Subcutaneous abdominal adipose tissue (tissue), 5 donors: ENCODE data around the gene SLF1.

ENCODE experiments used
- H3K27ac ChIP-seq: one replicate; pipeline ENCODE4 v1.7.0; 2013; ENCODE audit warnings: low read depth, mild to moderate bottlenecking, inconsistent platforms, low read length, moderate library complexity
- H3K27me3 ChIP-seq, 5 donors: one replicate each; pipeline ENCODE4 v1.7.0; 2013; ENCODE audit warnings: low read length in 5 of 5, inconsistent platforms in 1 of 5; ENCODE audit not compliant: control insufficient read depth in 5 of 5, insufficient read depth in 4 of 5
- H3K36me3 ChIP-seq, 5 donors: one replicate each; pipeline ENCODE4 v1.7.0; 2013; ENCODE audit warnings: low read length in 5 of 5; ENCODE audit not compliant: control insufficient read depth in 5 of 5, insufficient read depth in 5 of 5
- H3K4me1 ChIP-seq, 5 donors: one replicate each; pipeline ENCODE4 v1.7.0; 2013; ENCODE audit warnings: low read length in 5 of 5, mild to moderate bottlenecking in 3 of 5, moderate library complexity in 1 of 5; ENCODE audit not compliant: control insufficient read depth in 5 of 5, insufficient read depth in 5 of 5
- H3K4me3 ChIP-seq, 5 donors: one replicate each; pipeline ENCODE4 v1.7.0; 2013; ENCODE audit warnings: low read length in 5 of 5, low read depth in 1 of 5
- H3K9ac ChIP-seq, 5 donors: one replicate each; pipeline ENCODE4 v1.7.0; 2013; ENCODE audit warnings: low read length in 5 of 5, mild to moderate bottlenecking in 4 of 5, moderate library complexity in 3 of 5
- H3K9me3 ChIP-seq, 5 donors: one replicate each; pipeline ENCODE4 v1.7.0; 2013; ENCODE audit warnings: low read length in 5 of 5; ENCODE audit not compliant: control insufficient read depth in 5 of 5
- donor health status: healthy.
- donor health status: healthy.
- donor health status: healthy.
- donor health status: healthy.
- donor health status: healthy.

SLF1 gene

DNA sequence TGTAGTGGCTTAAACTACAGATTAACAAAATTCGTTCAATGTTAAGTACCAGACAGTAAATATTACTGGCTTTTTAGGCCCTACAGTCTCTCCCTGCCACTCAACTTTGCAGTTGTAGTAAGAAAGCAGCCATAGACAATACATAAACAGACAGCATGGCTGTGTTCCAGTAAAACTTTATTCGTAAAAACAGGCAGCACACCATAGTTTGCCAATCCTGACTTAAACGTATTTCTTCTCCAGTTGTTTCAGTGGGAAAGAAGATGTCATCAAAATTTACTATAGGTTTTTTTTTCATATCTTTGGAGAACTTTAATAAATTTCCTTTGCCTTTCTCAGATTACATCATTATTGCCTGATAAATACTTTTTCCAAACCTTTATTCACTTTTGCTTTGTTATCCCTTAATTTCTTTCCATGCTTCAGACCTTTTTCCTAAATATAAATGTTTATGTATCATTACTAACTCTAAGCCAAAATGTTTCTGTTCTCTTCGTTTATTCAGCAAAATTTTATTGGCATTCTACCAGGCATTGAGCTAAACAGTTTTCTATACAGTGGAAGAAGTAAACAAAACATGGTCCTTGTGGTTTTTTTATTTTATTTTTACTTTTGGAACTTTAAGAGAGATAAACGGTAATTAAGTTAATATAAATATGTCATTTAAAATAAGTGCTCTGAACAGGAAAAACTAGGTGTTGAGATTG lies 64.5 kb downstream of the SLF1 start:
- H3K9ac ChIP-seq, result no peak overlapping the region
- H3K27me3 ChIP-seq, result no peaks in the 10 kb centered on the region
- no peaks in the 10 kb centered on the region for H3K9me3 ChIP-seq
- peaks cover 0 to 7% (median 3%) of the 10 kb centered on the region in 5 donors for H3K36me3 ChIP-seq
- no peak overlapping the region for H3K27ac ChIP-seq
- no peak overlapping the region for H3K4me3 ChIP-seq
- no peaks in the 10 kb centered on the region for H3K4me1 ChIP-seq

DNA sequence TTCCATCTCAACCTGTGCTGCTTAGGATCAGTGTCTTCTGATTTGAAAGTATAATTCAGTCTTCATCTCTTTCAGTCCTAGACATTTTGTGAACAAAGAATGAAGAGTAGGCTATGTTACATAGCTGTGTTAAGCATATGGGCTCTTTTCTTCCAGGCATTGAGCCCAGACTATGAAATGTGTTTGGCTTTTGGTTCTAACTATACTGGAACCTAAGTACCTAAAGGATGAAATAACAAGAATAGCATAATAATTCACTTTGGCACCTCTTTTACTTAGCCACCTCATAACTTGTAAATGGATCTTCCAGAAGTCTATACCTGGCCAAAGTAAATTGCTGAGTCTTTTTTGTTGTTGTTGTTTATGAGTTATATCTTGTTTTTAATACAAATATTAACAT lies 71.4 kb downstream of the SLF1 start:
- H3K27ac ChIP-seq, result no peak overlapping the region
- H3K4me1 ChIP-seq, result peaks cover 0 to 4% (median 0%) of the 10 kb centered on the region in 5 donors
- H3K27me3 ChIP-seq, result no peaks in the 10 kb centered on the region
- H3K9me3 ChIP-seq, result no peaks in the 10 kb centered on the region
- H3K36me3 ChIP-seq, result peaks cover 4 to 18% (median 10%) of the 10 kb centered on the region in 5 donors
- no peak overlapping the region for H3K4me3 ChIP-seq
- no peak overlapping the region for H3K9ac ChIP-seq

DNA sequence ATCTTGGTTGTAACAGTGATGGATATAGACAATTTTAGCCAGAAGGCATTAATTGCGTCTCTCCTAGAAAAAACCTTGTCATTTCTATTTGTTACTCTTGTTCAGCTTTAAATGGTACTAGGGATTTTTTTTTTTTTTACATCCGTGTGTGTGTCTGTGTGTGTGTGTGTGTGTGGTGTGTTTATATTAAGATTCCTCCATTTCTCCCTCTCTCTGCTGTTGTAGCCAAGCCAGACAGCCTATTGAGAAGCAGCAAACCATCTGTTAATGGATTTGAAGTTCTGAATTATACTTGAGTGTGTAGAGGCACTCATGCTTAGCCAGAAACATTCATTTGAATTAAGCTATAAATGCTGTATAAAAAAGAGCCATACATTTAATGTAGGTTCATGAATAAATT lies 72.3 kb downstream of the SLF1 start:
- no peak overlapping the region for H3K4me3 ChIP-seq
- H3K36me3 ChIP-seq, result peaks cover 4 to 20% (median 13%) of the 10 kb centered on the region in 5 donors
- no peak overlapping the region for H3K27ac ChIP-seq
- H3K4me1 ChIP-seq, result peaks cover 0 to 4% (median 0%) of the 10 kb centered on the region in 5 donors
- H3K9me3 ChIP-seq, result no peaks in the 10 kb centered on the region
- H3K27me3 ChIP-seq, result no peaks in the 10 kb centered on the region
- H3K9ac ChIP-seq, result no peak overlapping the region

DNA sequence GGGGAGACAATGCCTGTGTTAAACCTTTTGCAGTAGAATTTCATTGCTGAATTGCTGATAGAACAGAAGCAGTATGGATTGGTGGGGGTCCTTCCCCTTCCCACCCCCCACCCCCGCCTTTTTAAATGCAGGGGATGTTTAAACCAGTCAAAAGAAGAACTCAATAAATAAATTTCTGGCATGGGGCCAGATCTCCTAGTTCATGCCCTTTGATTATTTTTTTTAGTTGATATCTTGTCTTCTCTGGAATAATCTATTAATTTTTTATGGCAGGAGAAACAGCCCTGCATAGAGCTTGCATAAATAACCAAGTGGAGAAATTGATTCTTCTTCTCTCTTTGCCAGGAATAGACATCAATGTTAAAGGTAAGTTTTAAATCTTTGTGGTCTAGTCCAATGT lies 72.8 kb downstream of the SLF1 start:
- no peaks in the 10 kb centered on the region for H3K9me3 ChIP-seq
- peaks cover 4 to 20% (median 13%) of the 10 kb centered on the region in 5 donors for H3K36me3 ChIP-seq
- no peak overlapping the region for H3K4me3 ChIP-seq
- no peaks in the 10 kb centered on the region for H3K27me3 ChIP-seq
- H3K9ac ChIP-seq, result no peak overlapping the region
- peaks cover 0 to 4% (median 0%) of the 10 kb centered on the region in 5 donors for H3K4me1 ChIP-seq
- H3K27ac ChIP-seq, result no peak overlapping the region

DNA sequence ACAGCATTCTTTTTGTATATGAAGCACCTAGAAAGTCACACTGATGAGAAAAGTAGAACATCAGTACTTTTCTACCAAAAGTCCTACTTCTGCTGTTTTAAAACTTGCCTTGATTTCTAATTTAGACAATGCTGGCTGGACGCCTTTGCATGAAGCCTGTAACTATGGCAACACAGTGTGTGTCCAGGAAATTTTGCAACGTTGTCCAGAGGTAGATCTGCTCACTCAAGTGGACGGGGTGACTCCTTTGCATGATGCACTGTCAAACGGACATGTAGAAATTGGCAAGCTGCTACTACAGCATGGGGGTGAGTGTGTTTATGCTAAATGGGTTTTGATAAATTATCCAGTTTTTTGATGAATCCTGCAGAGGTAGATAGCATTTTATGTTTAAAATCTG lies 73.5 kb downstream of the SLF1 start:
- H3K27ac ChIP-seq, result no peak overlapping the region
- no peaks in the 10 kb centered on the region for H3K27me3 ChIP-seq
- H3K36me3 ChIP-seq, result peaks cover 4 to 20% (median 10%) of the 10 kb centered on the region in 5 donors
- no peaks in the 10 kb centered on the region for H3K9me3 ChIP-seq
- no peak overlapping the region for H3K4me3 ChIP-seq
- no peak overlapping the region for H3K9ac ChIP-seq
- peaks cover 0 to 4% (median 0%) of the 10 kb centered on the region in 5 donors for H3K4me1 ChIP-seq

DNA sequence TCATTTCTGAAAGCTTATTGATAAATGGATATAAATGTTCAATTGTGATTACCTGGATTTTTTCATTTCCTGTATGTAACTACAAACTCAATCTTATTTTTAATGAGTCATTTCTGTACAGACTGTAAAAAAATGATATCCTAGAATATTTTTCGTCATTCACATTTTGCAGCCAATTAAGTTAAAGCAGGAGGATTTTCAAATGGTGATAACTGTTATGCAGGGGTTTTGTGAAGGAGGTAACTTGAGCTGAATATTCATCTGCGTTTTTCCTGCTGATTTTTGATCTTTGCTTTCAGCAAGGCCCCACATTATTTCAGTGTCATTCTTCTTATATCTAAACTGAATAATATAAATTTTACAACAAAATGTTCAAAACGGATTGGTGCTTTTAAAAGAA lies 74.1 kb downstream of the SLF1 start:
- no peak overlapping the region for H3K4me3 ChIP-seq
- no peaks in the 10 kb centered on the region for H3K27me3 ChIP-seq
- peaks cover 0 to 4% (median 0%) of the 10 kb centered on the region in 5 donors for H3K4me1 ChIP-seq
- H3K9me3 ChIP-seq, result no peaks in the 10 kb centered on the region
- no peak overlapping the region for H3K27ac ChIP-seq
- no peak overlapping the region for H3K9ac ChIP-seq
- H3K36me3 ChIP-seq, result peaks cover 2 to 20% (median 10%) of the 10 kb centered on the region in 5 donors

DNA sequence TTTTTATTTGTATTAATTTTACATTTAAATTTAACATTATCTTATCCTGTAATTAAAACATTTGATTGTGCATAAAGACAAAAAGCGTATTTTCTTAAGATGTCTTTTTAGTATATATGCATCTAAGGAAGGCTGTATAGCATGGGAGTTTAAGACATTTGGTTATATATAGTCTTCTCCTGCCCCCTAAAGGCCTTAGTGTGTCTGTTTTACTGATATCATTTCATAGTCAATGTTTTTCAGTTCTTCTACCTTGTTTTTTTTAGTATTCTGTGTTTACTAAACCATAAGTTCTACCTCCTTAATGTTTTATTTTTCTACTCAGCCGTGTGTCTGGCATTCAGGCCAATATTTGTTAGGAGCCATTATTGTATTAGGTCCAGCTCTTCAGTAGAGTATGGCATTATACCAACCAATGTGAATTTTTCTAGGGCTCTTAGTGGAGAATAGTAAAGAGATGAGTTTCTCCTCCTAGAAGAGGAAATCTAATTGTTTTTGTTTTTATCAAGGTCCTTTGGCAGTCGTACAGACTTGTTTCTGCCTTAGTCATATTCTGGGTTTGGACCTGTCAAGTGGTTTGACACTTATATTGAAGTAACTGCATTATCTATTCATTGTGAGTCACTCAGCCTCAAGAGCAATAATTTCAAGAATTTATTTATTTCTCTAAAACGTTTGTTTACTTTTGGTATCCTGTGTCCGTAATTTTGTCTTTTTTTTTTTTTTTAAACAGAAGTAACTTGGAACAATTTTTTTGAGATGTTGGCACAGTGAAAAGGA lies 74.8 kb downstream of the SLF1 start:
- Histone ChIP-seq H3K9ac (no peak overlapping the region), H3K4me1 (peaks cover 0 to 4% (median 0%) of the 10 kb centered on the region in 5 donors), H3K4me3 (no peak overlapping the region), H3K9me3 (no peaks in the 10 kb centered on the region), H3K27me3 (no peaks in the 10 kb centered on the region), H3K36me3 (peaks cover 2 to 20% (median 10%) of the 10 kb centered on the region in 5 donors), H3K27ac (no peak overlapping the region)

DNA sequence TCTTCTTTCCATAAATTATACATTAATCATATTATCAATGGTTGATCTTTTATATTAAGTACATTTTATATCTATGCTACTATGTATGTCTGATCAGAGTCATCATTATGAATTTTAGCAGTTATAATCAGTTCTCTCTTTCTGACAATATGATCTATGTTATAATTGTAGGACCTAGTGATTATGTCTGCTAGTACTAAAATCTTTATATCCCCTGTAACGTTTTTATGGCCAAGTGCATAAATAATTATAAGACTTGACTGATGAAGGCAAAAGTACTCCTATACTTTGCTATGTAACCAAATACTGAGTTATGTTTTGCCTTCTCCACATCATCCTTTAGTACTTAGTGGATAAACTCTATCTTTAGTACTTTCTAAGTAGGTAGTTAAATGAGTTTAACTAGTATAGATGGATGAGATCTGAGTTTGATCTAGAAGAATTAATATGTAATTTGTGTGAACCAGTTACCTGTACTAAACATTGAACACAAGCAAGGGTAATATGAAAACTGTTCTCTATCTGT lies 75.4 kb downstream of the SLF1 start:
- Histone ChIP-seq H3K9me3 (no peaks in the 10 kb centered on the region), H3K4me3 (no peak overlapping the region), H3K36me3 (peaks cover 2 to 14% (median 5%) of the 10 kb centered on the region in 5 donors), H3K9ac (no peak overlapping the region), H3K27me3 (no peaks in the 10 kb centered on the region), H3K27ac (no peak overlapping the region), H3K4me1 (peaks cover 0 to 4% (median 0%) of the 10 kb centered on the region in 5 donors)

DNA sequence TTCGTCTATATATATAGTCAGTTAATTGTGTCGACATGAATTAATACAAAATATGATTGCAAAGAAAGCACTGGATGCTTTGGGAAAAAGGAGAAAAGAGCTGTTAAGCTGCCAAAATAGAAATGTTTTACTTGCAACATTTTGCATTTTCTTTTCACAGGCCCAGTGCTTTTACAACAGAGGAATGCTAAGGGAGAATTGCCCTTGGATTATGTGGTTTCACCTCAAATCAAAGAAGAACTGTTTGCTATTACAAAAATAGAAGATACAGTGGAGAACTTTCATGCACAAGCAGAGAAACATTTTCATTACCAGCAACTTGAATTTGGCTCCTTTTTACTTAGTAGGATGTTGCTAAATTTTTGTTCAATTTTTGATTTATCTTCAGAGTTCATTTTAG lies 76.2 kb downstream of the SLF1 start:
- H3K36me3 ChIP-seq, result peaks cover 2 to 7% (median 3%) of the 10 kb centered on the region in 5 donors
- H3K4me1 ChIP-seq, result peaks cover 0 to 4% (median 0%) of the 10 kb centered on the region in 5 donors
- H3K4me3 ChIP-seq, result no peak overlapping the region
- no peaks in the 10 kb centered on the region for H3K9me3 ChIP-seq
- no peaks in the 10 kb centered on the region for H3K27me3 ChIP-seq
- H3K9ac ChIP-seq, result no peak overlapping the region
- no peak overlapping the region for H3K27ac ChIP-seq

DNA sequence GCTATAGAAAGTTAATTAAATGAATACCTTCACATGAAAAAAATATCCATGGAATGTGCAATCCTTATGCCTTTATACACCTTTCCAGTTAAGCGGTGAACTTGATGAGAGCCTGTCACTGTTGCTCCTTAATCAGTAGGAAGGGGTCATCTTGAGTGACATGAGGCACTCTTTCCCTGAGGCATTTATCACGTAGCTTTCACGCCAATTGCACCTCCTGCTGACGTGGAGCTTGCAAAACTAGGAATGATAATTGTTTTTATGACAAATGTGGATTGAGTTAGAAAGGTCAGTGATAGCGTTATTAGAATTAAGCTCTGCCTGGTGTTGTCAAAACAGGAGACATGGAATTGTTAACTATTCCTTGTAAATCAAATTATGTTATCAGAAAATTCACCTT lies 79.7 kb downstream of the SLF1 start:
- Histone ChIP-seq H3K9me3 (no peaks in the 10 kb centered on the region), H3K27me3 (no peaks in the 10 kb centered on the region), H3K4me3 (no peak overlapping the region), H3K4me1 (no peaks in the 10 kb centered on the region), H3K36me3 (peaks cover 0 to 13% (median 6%) of the 10 kb centered on the region in 5 donors), H3K9ac (no peak overlapping the region), H3K27ac (no peak overlapping the region)
